ENCODE data around the gene CPSF7. TPM values are rescaled to one million over a fixed set of nuclear protein-coding genes. Genes with fewer than 3 reads are reported as not detected.

The CPSF7 gene
- total RNA-seq, 1 donor from 2014 or later: 124 TPM

DNA sequence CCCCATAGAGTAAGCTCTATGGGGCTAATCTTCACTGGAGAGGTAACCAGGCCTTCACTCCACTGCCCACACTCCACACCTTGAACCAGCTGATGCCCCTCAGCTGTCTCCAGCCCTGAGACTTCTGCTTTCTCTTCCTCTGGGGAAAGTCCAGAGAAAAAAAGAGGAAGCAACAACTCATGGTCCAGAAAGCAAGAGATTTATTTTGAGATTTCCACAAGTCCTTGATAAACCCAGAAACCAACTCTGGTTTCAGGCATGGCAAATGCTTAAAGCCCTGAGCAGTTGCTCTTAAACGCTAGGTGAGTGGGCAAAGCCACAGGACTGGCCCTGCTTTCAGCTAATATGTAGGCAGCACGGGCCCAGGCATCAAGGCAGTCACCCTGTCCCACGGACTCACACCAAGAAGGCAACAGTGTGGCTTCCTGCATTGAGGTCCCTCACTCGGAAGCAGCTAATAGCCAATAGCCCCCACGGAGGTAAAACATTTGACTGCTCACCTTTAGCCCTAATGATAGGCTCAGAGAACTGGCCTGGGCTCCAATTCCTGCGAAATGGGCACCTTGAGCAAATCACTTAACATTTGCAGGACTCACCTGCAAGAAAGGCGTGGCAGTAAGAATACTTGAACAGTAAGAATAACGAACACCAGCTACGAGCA, 72.4 kb downstream of the CPSF7 start:
- Mint-ChIP-seq H3K27ac (peak overlapping the region; percentile 98), H3K4me1 (peaks cover 82% of the 10 kb centered on the region), H3K9me3 (no peaks in the 10 kb centered on the region), H3K36me3 (ENCODE audit: low read depth) (peaks cover 60% of the 10 kb centered on the region), H3K27me3 (no peaks in the 10 kb centered on the region), H3K4me3 (peak overlapping the region; percentile 90)
- TF ChIP-seq, protein P1, sequence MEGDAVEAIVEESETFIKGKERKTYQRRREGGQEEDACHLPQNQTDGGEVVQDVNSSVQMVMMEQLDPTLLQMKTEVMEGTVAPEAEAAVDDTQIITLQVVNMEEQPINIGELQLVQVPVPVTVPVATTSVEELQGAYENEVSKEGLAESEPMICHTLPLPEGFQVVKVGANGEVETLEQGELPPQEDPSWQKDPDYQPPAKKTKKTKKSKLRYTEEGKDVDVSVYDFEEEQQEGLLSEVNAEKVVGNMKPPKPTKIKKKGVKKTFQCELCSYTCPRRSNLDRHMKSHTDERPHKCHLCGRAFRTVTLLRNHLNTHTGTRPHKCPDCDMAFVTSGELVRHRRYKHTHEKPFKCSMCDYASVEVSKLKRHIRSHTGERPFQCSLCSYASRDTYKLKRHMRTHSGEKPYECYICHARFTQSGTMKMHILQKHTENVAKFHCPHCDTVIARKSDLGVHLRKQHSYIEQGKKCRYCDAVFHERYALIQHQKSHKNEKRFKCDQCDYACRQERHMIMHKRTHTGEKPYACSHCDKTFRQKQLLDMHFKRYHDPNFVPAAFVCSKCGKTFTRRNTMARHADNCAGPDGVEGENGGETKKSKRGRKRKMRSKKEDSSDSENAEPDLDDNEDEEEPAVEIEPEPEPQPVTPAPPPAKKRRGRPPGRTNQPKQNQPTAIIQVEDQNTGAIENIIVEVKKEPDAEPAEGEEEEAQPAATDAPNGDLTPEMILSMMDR (IDR thresholded peaks at IDR 0.05): no peak
- DNase-seq (peak; percentile 57), ATAC-seq (ENCODE audit: low read depth) (peak; percentile 62)
- ChIA-PET POLR2A (interaction anchor here (0.5 to 8.7 kb wide), 18 partner anchors 9 to 1736 kb away, joined by 3 to 109 read pairs (median 10); partner anchors contain the start of genes CPSF7, DDB1, SDHAF2 and TKFC), CTCF (interaction anchor here (0.6 to 7.9 kb wide), 5 partner anchors 22 to 72 kb away, joined by 3 to 92 read pairs (median 7); partner anchors contain the start of genes CPSF7, SDHAF2 and TMEM216)
- intact Hi-C loops (cut with micrococcal nuclease): loop anchor here (1.0 to 10.0 kb wide), 6 partner anchors 21 to 1197 kb away; partner anchors contain the start of genes CPSF7, FTH1 and TMEM216

GRCh38 chr11:61356706-61357105, 73.1 kb downstream of the CPSF7 start:
- CTCF ChIA-PET: interaction anchor here (0.7 to 7.9 kb wide), 6 partner anchors 22 to 526 kb away, joined by 3 to 92 read pairs (median 6); partner anchors contain the start of genes CPSF7, SDHAF2 and TMEM216
- POLR2A ChIA-PET: interaction anchor here (0.5 to 8.7 kb wide), 18 partner anchors 8 to 1525 kb away, joined by 3 to 109 read pairs (median 10); partner anchors contain the start of genes CPSF7, DDB1, SDHAF2 and TKFC
- H3K9me3 Mint-ChIP-seq: no peaks in the 10 kb centered on the region
- H3K4me1 Mint-ChIP-seq: peaks cover 86% of the 10 kb centered on the region
- H3K27ac Mint-ChIP-seq: peak overlapping the region; percentile 98
- H3K36me3 Mint-ChIP-seq (ENCODE audit: low read depth): peaks cover 59% of the 10 kb centered on the region
- intact Hi-C loops (cut with micrococcal nuclease): loop anchor here (1.0 to 10.0 kb wide), 8 partner anchors 8 to 1198 kb away; partner anchors contain the start of genes CPSF7, FTH1 and TMEM216
- TF ChIP-seq, protein P1 (IDR thresholded peaks at IDR 0.05): no peak
- ATAC-seq (ENCODE audit: low read depth) (peak; percentile 59), DNase-seq (peak; percentile 65)
- no peaks in the 10 kb centered on the region for H3K27me3 Mint-ChIP-seq
- H3K4me3 Mint-ChIP-seq: peak overlapping the region; percentile 90

DNA sequence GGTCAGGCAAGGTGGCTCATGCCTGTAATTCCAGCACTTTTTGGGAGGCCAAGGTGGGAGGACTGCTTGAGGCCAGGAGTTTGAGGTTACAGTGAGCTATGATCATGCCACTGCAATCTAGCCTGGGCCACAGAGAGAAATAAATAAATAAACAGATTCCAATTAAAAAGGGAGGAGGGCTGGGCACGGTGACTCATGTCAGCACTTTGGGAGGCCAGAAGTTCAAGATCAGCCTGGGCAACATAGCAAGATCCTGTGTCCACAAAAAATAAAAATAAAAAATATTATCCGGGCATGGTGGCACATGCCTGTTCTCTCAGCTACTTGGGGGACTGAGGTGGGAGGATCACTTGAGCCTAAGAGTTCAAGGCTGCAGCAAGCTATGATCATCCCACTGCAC, 75.6 kb downstream of the CPSF7 start:
- Mint-ChIP-seq H3K4me1 (peaks cover 77% of the 10 kb centered on the region), H3K27ac (peak overlapping the region; percentile 98), H3K27me3 (no peaks in the 10 kb centered on the region), H3K4me3 (peak overlapping the region; percentile 90), H3K36me3 (ENCODE audit: low read depth) (peaks cover 63% of the 10 kb centered on the region), H3K9me3 (no peaks in the 10 kb centered on the region)
- TF ChIP-seq, protein P1 (IDR thresholded peaks at IDR 0.05): no peak
- no peak for DNase-seq
- ChIA-PET POLR2A (interaction anchor here (0.8 to 3.7 kb wide), 7 partner anchors 8 to 75 kb away, joined by 3 to 34 read pairs (median 6); partner anchors contain the start of genes CPSF7, CYB561A3, SDHAF2 and TMEM138), CTCF (interaction anchor here (5.3 to 7.9 kb wide), 2 partner anchors 19 to 30 kb away, joined by 81 to 92 read pairs; no protein-coding TSS in a partner anchor)
- intact Hi-C loops (cut with micrococcal nuclease): loop anchor here (10.0 kb wide), 1 partner anchor 1201 kb away; no protein-coding TSS in a partner anchor
- ATAC-seq (ENCODE audit: low read depth): no peak

GRCh38 chr11:61353131-61354067, 76.4 kb downstream of the CPSF7 start:
- Mint-ChIP-seq H3K4me3 (peak overlapping the region; percentile 90), H3K36me3 (ENCODE audit: low read depth) (peaks cover 70% of the 10 kb centered on the region), H3K27me3 (no peaks in the 10 kb centered on the region), H3K27ac (peak overlapping the region; percentile 98), H3K9me3 (no peaks in the 10 kb centered on the region), H3K4me1 (peaks cover 69% of the 10 kb centered on the region)
- ATAC-seq (ENCODE audit: low read depth): no peak
- intact Hi-C loops (cut with micrococcal nuclease): loop anchor here (10.0 kb wide), 1 partner anchor 1201 kb away; no protein-coding TSS in a partner anchor
- TF ChIP-seq, protein P1 (IDR thresholded peaks at IDR 0.05): no peak
- ChIA-PET CTCF (interaction anchor here (5.3 to 7.9 kb wide), 2 partner anchors 18 to 31 kb away, joined by 81 to 92 read pairs; no protein-coding TSS in a partner anchor), POLR2A (interaction anchor here (1.2 to 3.7 kb wide), 5 partner anchors 9 to 39 kb away, joined by 3 to 34 read pairs (median 7); partner anchors contain the start of genes CYB561A3, TMEM138 and TMEM216)
- DNase-seq: no peak

Other genes with a start within 250 kb of the CPSF7 start
- gene PGA3, start 226.5 kb downstream of the CPSF7 start, total RNA-seq: not detected in 2 replicates
- gene PGA4, start 207.6 kb downstream of the CPSF7 start, total RNA-seq: not detected in 2 replicates
- not detected in 2 replicates for gene PGA5, start 188.8 kb downstream of the CPSF7 start, total RNA-seq
- 0.76 and 1.3 TPM in 2 replicates for gene VWCE, start 134.7 kb downstream of the CPSF7 start, total RNA-seq
- gene DDB1, start 96.9 kb downstream of the CPSF7 start, total RNA-seq: 201 and 218 TPM in 2 replicates
- gene TKFC, start 96.7 kb downstream of the CPSF7 start, total RNA-seq: 59.8 and 63.9 TPM in 2 replicates
- gene CYB561A3, start 68.1 kb downstream of the CPSF7 start, total RNA-seq: 397 and 433 TPM in 2 replicates
- gene TMEM138, start 67.6 kb downstream of the CPSF7 start, total RNA-seq: 69.7 and 81.2 TPM in 2 replicates
- 18.4 and 18.7 TPM in 2 replicates for gene TMEM216, start 37.4 kb downstream of the CPSF7 start, total RNA-seq
- gene SDHAF2, start 149 bp upstream of the CPSF7 start, total RNA-seq: 51.0 and 51.9 TPM in 2 replicates
- gene LRRC10B, start 78.8 kb upstream of the CPSF7 start, total RNA-seq: not detected in 2 replicates
- gene SYT7, start 151.1 kb upstream of the CPSF7 start, total RNA-seq: not detected in 2 replicates

Measured in activated B cell treated with CpG ODN at 0.5 μM for 24 hours (primary cell).